MM.1S (cell line): ENCODE measurements around the gene PLSCR4.
"Not testable (repeated sequence)": the region's sequence is repeated elsewhere in the genome, so short reads cannot be mapped to it uniquely, and the experiment has no call there.

Experiments
- DNase-seq: peaks from one replicate; pipeline ENCODE4 v3.0.0-alpha.2; 2015
- H2AFZ ChIP-seq: fragments of 300-600 bp; sonication (generic); 2 replicates; pipeline ENCODE4 v1.6.0; 2016; ENCODE audit warnings: antibody characterized with exemption, low read length
- H3F3A ChIP-seq: fragments of 300-600 bp; sonication (generic); 2 replicates; pipeline ENCODE4 v1.6.1; 2016; ENCODE audit warnings: mild to moderate bottlenecking, antibody characterized with exemption, low read length, moderate library complexity, mixed read lengths; ENCODE audit not compliant: insufficient read depth
- H3K27ac ChIP-seq: fragments of 300-600 bp; sonication (generic); 2 replicates; pipeline ENCODE4 v1.5.1; 2016; ENCODE audit warnings: mild to moderate bottlenecking, low read length
- H3K27me3 ChIP-seq: fragments of 300-600 bp; sonication (generic); replicated peaks from 2 replicates; pipeline ENCODE4 v1.6.0; 2016; ENCODE audit warnings: low read length; ENCODE audit not compliant: insufficient read depth
- H3K36me3 ChIP-seq: fragments of 300-600 bp; sonication (generic); replicated peaks from 2 replicates; pipeline ENCODE4 v1.6.1; 2016; ENCODE audit warnings: mild to moderate bottlenecking, low read length, mixed read lengths; ENCODE audit not compliant: insufficient read depth
- H3K4me1 ChIP-seq: fragments of 300-600 bp; sonication (generic); 2 replicates; pipeline ENCODE4 v1.6.1; 2016; ENCODE audit warnings: low read length, mixed read lengths
- H3K4me2 ChIP-seq: fragments of 300-600 bp; sonication (generic); 2 replicates; pipeline ENCODE4 v1.6.0; 2016; ENCODE audit warnings: low read depth, low read length
- H3K4me3 ChIP-seq: fragments of 300-600 bp; sonication (generic); 2 replicates; pipeline ENCODE4 v1.5.1; 2016; ENCODE audit warnings: low read length, mixed read lengths
- H3K79me2 ChIP-seq: fragments of 300-600 bp; sonication (generic); 2 replicates; pipeline ENCODE4 v1.6.1; 2016; ENCODE audit warnings: mixed run types, low read length, mixed read lengths
- H3K9ac ChIP-seq: fragments of 300-600 bp; sonication (generic); 2 replicates; pipeline ENCODE4 v1.6.1; 2016; ENCODE audit warnings: low read length, mixed read lengths
- H3K9me2 ChIP-seq: fragments of 300-600 bp; sonication (generic); replicated peaks from 2 replicates; pipeline ENCODE4 v1.6.1; 2016; ENCODE audit warnings: mild to moderate bottlenecking, low read length, mixed read lengths; ENCODE audit not compliant: insufficient read depth
- H3K9me3 ChIP-seq: fragments of 300-600 bp; sonication (generic); replicated peaks from 2 replicates; pipeline ENCODE4 v1.6.1; 2016; ENCODE audit warnings: mild to moderate bottlenecking, low read length, mixed read lengths; ENCODE audit not compliant: insufficient read depth
- H4K20me1 ChIP-seq: fragments of 300-600 bp; sonication (generic); 2 replicates; pipeline ENCODE4 v1.6.1; 2016; ENCODE audit warnings: mild to moderate bottlenecking, low read length, moderate library complexity, mixed read lengths; ENCODE audit not compliant: insufficient read depth
- CTCF ChIP-seq: fragments of 300-600 bp; sonication (generic); IDR thresholded peaks from 2 replicates; pipeline ENCODE4 v1.5.1; 2016; ENCODE audit warnings: antibody characterized with exemption, low read length, mixed read lengths
- EZH2 ChIP-seq: fragments of 300-600 bp; sonication (generic); optimal IDR thresholded peaks from 2 replicates; pipeline ENCODE3; 2017; ENCODE audit warnings: low read depth, mild to moderate bottlenecking, antibody characterized with exemption, low read length, mixed read lengths
- EZH2phosphoT487 ChIP-seq: fragments of 300-600 bp; sonication (generic); IDR thresholded peaks from 2 replicates; pipeline ENCODE4 v1.6.1; 2018; ENCODE audit warnings: antibody characterized with exemption, low read length

PLSCR4 gene

GRCh38 chr3:146227486-146227885 lies 23.4 kb downstream of the PLSCR4 start:
- no peak overlapping the region for H2AFZ ChIP-seq
- H3K9me2 ChIP-seq = no peaks in the 10 kb centered on the region
- H3K9me3 ChIP-seq = no peaks in the 10 kb centered on the region
- H3K79me2 ChIP-seq = no peaks in the 10 kb centered on the region
- H3K4me3 ChIP-seq = no peak overlapping the region
- DNase-seq = no peak
- no peak overlapping the region for H3K27ac ChIP-seq
- no peak for TF ChIP-seq EZH2phosphoT487
- TF ChIP-seq CTCF = no peak
- no peak for TF ChIP-seq EZH2
- no peak overlapping the region for H3K9ac ChIP-seq
- no peaks in the 10 kb centered on the region for H3F3A ChIP-seq
- no peak overlapping the region for H3K4me2 ChIP-seq
- no peaks in the 10 kb centered on the region for H3K27me3 ChIP-seq
- no peaks in the 10 kb centered on the region for H4K20me1 ChIP-seq
- no peaks in the 10 kb centered on the region for H3K4me1 ChIP-seq
- no peaks in the 10 kb centered on the region for H3K36me3 ChIP-seq

- Histone ChIP-seq H2AFZ (no peak overlapping the region), H3K9me2 (no peaks in the 10 kb centered on the region), H3F3A (no peaks in the 10 kb centered on the region), H3K36me3 (no peaks in the 10 kb centered on the region), H4K20me1 (no peaks in the 10 kb centered on the region), H3K9me3 (no peaks in the 10 kb centered on the region), H3K27ac (no peak overlapping the region), H3K4me1 (no peaks in the 10 kb centered on the region), H3K4me3 (no peak overlapping the region), H3K27me3 (no peaks in the 10 kb centered on the region), H3K9ac (no peak overlapping the region), H3K4me2 (no peak overlapping the region), H3K79me2 (no peaks in the 10 kb centered on the region)
- TF ChIP-seq EZH2 (no peak), EZH2phosphoT487 (no peak), CTCF (no peak)
- DNase-seq = no peak
Measured at GRCh38 chr3:146226881-146227280, 24.0 kb downstream of the PLSCR4 start.

GRCh38 chr3:146225458-146225857 lies 25.4 kb downstream of the PLSCR4 start:
- not testable (repeated sequence) for DNase-seq, H3K4me1 ChIP-seq, H3K9me3 ChIP-seq, H3K4me2 ChIP-seq, H3K79me2 ChIP-seq, H3K36me3 ChIP-seq, H3K9ac ChIP-seq, H3F3A ChIP-seq, H3K9me2 ChIP-seq, H3K27me3 ChIP-seq, H4K20me1 ChIP-seq, H3K27ac ChIP-seq, H3K4me3 ChIP-seq, H2AFZ ChIP-seq

GRCh38 chr3:146223401-146224373 lies 27.2 kb downstream of the PLSCR4 start:
- Histone ChIP-seq H3K27ac (no peak overlapping the region), H3K9me3 (no peaks in the 10 kb centered on the region; the same call in 1 of the 2 replicates), H3K9me2 (no peaks in the 10 kb centered on the region), H3F3A (no peaks in the 10 kb centered on the region), H3K4me2 (no peak overlapping the region), H4K20me1 (no peaks in the 10 kb centered on the region), H3K27me3 (no peaks in the 10 kb centered on the region), H2AFZ (no peak overlapping the region), H3K79me2 (no peaks in the 10 kb centered on the region), H3K36me3 (no peaks in the 10 kb centered on the region), H3K9ac (no peak overlapping the region), H3K4me3 (no peak overlapping the region), H3K4me1 (no peaks in the 10 kb centered on the region)
- DNase-seq = no peak
- no peak for TF ChIP-seq EZH2phosphoT487
- TF ChIP-seq CTCF = no peak
- TF ChIP-seq EZH2 = no peak
